HG03354 (cell line): ENCODE results near the gene CPT1A.

Source experiments
- ATAC-seq: cut with Tn5 transposase; IDR thresholded peaks from one replicate; pipeline ENCODE4 v1.9.1; 2021; ENCODE audit warnings: mild to moderate bottlenecking; ENCODE audit not compliant: unreplicated experiment, poor library complexity, severe bottlenecking

Gene CPT1A

GRCh38 chr11:68727783-68728182 lies 113.9 kb downstream of the CPT1A start:
- ATAC-seq, result no peak

- no peak for ATAC-seq
Observed at GRCh38 chr11:68724293-68724692, 117.4 kb downstream of the CPT1A start.

GRCh38 chr11:68722143-68722542 lies 119.6 kb downstream of the CPT1A start:
- no peak for ATAC-seq

GRCh38 chr11:68721075-68721474 lies 120.6 kb downstream of the CPT1A start:
- no peak for ATAC-seq

GRCh38 chr11:68715456-68716122 lies 126.1 kb downstream of the CPT1A start:
- no peak for ATAC-seq

GRCh38 chr11:68714060-68714856 lies 127.5 kb downstream of the CPT1A start:
- no peak for ATAC-seq

- no peak for ATAC-seq
Observed at GRCh38 chr11:68711114-68711513, 130.6 kb downstream of the CPT1A start.

GRCh38 chr11:68710409-68710808 lies 131.3 kb downstream of the CPT1A start:
- ATAC-seq, result no peak

- ATAC-seq, result no peak
Observed at GRCh38 chr11:68709062-68709461, 132.7 kb downstream of the CPT1A start.

GRCh38 chr11:68707527-68707926 lies 134.2 kb downstream of the CPT1A start:
- ATAC-seq, result no peak

GRCh38 chr11:68704887-68705286 lies 136.8 kb downstream of the CPT1A start:
- no peak for ATAC-seq
